ENCODE measurements around the gene PDC. TPM values are rescaled to one million over a fixed set of nuclear protein-coding genes. Genes with fewer than 3 reads are reported as not detected.

Gene PDC
- total RNA-seq, 1 donor from 2014 or later, result not detected

Other genes with a start within 250 kb of the PDC start
- gene PRG4, start 164.8 kb downstream of the PDC start, total RNA-seq, result 0.10 TPM
- gene TPR, start 85.9 kb downstream of the PDC start, total RNA-seq, result 87.7 TPM
- gene ODR4, start 85.3 kb downstream of the PDC start, total RNA-seq, result 34.5 TPM
- gene PTGS2, start 219.3 kb upstream of the PDC start, total RNA-seq, result 18.6 TPM